PFSK-1 (cell line): ENCODE measurements around the gene IER3.

Experiments
- FOXP2 ChIP-seq: optimal IDR thresholded peaks from 2 replicates; pipeline ENCODE3; 2011; ENCODE audit warnings: borderline replicate concordance, control low read depth, inconsistent platforms; ENCODE audit not compliant: insufficient read depth; ENCODE audit errors: extremely low read length, extremely low read depth
- POLR2AphosphoS5 ChIP-seq: IDR thresholded peaks from 2 replicates; pipeline ENCODE4 v1.6.1; 2012; ENCODE audit warnings: low read depth, mild to moderate bottlenecking, control low read depth, low read length, moderate library complexity
- SIN3A ChIP-seq: IDR thresholded peaks from 2 replicates; pipeline ENCODE4 v1.6.1; 2012; ENCODE audit warnings: mild to moderate bottlenecking, low read length, moderate library complexity, borderline replicate concordance; ENCODE audit not compliant: insufficient read depth
- TAF1 ChIP-seq: IDR thresholded peaks from 2 replicates; pipeline ENCODE4 v1.6.1; 2012; ENCODE audit warnings: low read length, control low read depth, borderline replicate concordance; ENCODE audit not compliant: insufficient read depth
- TF ChIP-seq, protein P1 (sequence below), 2 experiments: IDR thresholded peaks; 2 replicates each; pipeline versions ENCODE4 v1.6.1 to v1.8.0; 2011 to 2012; ENCODE audit warnings: low read depth in 2 of 2, low read length in 2 of 2, control low read depth in 1 of 2, inconsistent platforms in 1 of 2, mild to moderate bottlenecking in 1 of 2, moderate library complexity in 1 of 2; ENCODE audit not compliant: insufficient read depth in 1 of 2

IER3 gene

DNA sequence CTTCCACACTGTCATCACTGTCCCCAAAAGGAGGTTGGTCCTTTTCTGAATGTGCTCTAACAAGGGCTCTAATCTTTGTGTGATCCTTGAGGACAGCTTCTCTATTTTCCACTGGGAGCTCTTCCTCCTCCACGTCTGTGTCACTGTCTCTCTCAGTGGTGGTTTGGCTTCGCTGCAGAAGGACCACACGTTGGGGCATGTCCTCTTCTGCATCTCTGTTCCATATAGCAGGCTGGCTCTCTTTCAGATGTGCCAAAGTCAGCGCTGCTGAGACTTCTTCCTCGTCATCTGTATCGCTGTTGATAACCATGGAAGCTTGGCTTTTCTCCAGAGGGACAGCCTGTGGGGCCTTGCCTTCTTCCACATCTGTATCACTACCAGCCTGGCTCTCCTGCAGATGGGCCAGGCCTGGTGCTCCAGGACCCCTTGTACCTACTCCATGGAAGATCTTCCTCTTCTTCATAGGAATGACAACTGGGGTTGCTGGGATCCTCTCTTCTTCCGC is 31.9 kb downstream of the IER3 start:
- TF ChIP-seq POLR2AphosphoS5 (no peak), TAF1 (no peak), FOXP2 (no peak), SIN3A (no peak)
- TF ChIP-seq, protein P1, sequence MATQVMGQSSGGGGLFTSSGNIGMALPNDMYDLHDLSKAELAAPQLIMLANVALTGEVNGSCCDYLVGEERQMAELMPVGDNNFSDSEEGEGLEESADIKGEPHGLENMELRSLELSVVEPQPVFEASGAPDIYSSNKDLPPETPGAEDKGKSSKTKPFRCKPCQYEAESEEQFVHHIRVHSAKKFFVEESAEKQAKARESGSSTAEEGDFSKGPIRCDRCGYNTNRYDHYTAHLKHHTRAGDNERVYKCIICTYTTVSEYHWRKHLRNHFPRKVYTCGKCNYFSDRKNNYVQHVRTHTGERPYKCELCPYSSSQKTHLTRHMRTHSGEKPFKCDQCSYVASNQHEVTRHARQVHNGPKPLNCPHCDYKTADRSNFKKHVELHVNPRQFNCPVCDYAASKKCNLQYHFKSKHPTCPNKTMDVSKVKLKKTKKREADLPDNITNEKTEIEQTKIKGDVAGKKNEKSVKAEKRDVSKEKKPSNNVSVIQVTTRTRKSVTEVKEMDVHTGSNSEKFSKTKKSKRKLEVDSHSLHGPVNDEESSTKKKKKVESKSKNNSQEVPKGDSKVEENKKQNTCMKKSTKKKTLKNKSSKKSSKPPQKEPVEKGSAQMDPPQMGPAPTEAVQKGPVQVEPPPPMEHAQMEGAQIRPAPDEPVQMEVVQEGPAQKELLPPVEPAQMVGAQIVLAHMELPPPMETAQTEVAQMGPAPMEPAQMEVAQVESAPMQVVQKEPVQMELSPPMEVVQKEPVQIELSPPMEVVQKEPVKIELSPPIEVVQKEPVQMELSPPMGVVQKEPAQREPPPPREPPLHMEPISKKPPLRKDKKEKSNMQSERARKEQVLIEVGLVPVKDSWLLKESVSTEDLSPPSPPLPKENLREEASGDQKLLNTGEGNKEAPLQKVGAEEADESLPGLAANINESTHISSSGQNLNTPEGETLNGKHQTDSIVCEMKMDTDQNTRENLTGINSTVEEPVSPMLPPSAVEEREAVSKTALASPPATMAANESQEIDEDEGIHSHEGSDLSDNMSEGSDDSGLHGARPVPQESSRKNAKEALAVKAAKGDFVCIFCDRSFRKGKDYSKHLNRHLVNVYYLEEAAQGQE (IDR thresholded peaks at IDR 0.05; ENCODE audit: insufficient read depth in 1 of 2, low read depth in 2 of 2, low read length in 2 of 2) = no peak

DNA sequence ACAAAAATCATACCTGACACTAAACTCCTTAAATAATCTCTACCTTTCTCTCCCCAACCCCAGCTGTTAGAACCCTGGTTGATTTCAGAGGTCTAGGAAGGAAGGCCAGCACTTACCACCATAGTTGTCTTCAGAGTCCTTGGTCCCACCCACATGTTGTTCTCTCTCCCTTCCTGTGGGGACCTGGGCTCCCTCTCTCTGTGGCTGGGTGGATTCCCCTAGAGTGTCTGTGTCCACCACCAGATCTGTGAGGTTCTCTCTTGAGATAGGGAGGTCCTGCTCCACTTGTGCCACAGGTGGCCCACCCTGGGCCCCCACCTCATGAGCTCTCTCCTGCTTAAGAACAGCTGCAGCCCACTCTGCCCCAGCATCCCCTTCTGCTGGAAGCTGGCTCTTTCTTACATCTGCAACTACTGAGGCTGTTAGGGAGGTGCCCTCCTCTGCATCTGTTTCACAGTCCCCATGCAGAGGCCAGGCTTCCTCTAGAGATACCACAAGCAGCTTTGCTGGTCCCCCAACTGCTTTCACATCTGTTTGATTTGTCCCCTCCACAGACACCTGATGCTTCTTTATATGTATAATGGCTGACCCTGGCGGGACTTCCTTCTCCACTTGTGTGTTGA is 32.5 kb downstream of the IER3 start:
- TF ChIP-seq FOXP2 = no peak
- TF ChIP-seq TAF1 = no peak
- no peak for TF ChIP-seq POLR2AphosphoS5
- TF ChIP-seq SIN3A = no peak
- TF ChIP-seq, protein P1 (IDR thresholded peaks at IDR 0.05; ENCODE audit: insufficient read depth in 1 of 2, low read depth in 2 of 2, low read length in 2 of 2) = no peak

DNA sequence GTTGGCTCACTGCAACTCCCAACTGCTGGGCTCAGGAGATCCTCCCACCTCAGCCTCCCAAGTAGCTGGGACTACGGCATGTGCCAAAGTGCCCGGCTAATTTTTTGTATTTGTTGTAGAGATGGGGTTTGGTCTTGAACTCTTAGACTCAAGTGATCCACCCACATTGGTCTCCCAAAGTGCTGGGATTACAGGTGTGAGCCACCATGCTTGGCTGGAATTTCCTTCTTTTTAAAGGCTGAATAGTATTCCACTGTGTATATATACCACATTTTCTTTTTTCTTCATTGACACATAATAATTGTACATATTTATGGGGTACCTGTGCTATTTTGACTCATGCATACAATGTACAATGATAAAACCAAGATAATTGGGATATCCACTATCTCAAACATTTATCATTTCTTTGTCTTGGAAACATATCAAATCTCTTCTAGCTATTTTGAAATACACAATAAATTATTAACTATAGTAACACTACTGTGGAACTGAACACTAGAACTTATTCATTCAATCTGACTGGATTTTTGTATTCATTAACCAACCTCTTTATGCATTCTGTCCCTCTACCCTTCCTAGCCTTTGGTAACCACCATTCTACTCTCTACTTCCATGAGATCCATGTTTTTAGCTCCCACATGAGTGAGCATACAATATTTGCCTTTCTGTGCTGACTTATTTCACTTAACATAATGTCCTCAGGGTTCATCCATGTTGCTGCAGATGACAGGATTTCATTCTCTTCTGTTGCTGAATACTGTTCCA is 35.1 kb downstream of the IER3 start:
- no peak for TF ChIP-seq FOXP2
- no peak for TF ChIP-seq TAF1

DNA sequence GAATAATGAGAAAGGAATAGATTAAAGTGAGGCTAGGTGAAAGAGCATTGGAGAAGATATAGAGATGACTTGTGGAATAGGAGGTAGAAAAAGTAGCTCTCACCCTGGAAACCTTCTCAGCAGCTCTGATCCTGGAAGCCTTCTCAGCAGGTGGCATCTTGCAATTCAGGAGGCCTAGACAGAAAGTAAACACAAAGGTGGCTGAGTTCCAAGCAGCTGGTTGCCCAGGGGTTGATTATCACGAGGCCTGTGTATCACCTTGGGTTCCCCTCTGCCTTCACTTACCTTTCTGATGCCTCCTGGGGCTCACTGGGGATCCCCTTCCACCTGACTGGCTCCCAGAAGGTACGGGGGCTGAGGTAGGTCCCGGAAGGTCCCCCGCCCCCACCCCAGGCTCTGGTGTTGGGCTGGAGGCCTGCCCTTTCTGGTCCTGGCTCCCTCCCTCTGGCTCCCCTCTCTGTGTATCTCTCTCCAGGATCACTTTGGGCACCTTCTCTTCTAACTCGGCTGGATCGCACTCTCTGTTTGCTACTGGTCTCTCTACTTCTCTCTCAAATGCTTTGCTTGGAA is 37.0 kb downstream of the IER3 start:
- TF ChIP-seq TAF1 = no peak
- TF ChIP-seq SIN3A = no peak
- TF ChIP-seq POLR2AphosphoS5 = peak; percentile 38; the same call in 1 of the 2 replicates

GRCh38 chr6:30705620-30706019 is 38.7 kb downstream of the IER3 start:
- TF ChIP-seq TAF1 (no peak), POLR2AphosphoS5 (no peak), SIN3A (no peak), FOXP2 (no peak)
- TF ChIP-seq, protein P1 (IDR thresholded peaks at IDR 0.05; ENCODE audit: insufficient read depth in 1 of 2, low read depth in 2 of 2, low read length in 2 of 2) = no peak

GRCh38 chr6:30703821-30704220 is 40.5 kb downstream of the IER3 start:
- TF ChIP-seq FOXP2 = no peak
- TF ChIP-seq POLR2AphosphoS5 = no peak
- TF ChIP-seq SIN3A = no peak
- TF ChIP-seq, protein P1 (IDR thresholded peaks at IDR 0.05; ENCODE audit: insufficient read depth in 1 of 2, low read depth in 2 of 2, low read length in 2 of 2) = no peak
- TF ChIP-seq TAF1 = no peak
